NOMO-1 treated with DMSO at 0.1 percent for 48 hours (cell line): ENCODE results near the gene GHDC.
"Not testable (repeated sequence)": the region's sequence is repeated elsewhere in the genome, so short reads cannot be mapped to it uniquely, and the experiment has no call there.

Source experiments
- DNase-seq: peaks from one replicate; lab custom pipeline; 2025; ENCODE audit not compliant: unreplicated experiment; lab: John Stamatoyannopoulos, UW

The GHDC gene

GRCh38 chr17:42159796-42160530, 34.3 kb downstream of the GHDC start:
- no peak for DNase-seq

GRCh38 chr17:42155614-42156045, 38.7 kb downstream of the GHDC start:
- no peak for DNase-seq

DNA sequence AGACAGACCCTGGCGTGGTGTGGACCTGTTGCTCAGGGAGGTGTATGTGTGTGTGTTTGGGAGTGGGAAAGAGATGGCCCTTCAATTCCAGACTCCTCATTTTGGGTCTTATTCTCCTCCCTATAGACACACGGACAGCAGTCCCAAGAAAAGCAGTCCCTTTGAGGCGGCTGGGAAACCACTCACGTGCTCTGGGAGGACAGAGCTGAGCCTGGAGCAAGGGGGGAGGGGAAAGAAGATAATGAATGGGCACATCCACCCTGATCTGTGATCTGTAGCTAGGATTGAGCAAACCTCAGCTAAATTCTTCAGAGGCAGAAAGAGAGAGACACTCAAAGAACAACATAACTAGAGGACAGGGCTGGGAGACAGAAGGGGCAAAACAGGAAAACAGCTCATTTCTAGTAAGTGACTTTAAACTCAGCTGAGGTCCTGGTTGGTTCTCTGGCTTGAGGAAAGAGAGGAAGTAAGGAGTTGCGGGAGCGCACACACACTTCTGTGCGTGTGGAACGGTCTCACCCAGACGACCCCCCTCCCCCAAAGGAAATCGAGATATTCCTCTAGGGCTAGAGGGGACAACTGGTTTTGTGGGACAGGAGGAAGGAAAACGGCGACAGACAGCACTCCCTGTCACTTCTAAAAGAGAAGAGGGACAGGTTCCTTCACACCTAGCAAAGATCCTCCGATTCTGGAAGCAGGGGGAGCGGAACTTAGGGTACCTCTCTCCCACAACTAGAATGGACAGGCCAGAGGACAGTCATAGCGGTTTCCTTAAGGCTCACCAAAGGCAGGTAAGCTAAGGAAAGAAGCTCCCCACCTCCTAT, 40.2 kb downstream of the GHDC start:
- DNase-seq = peak; percentile 44

DNA sequence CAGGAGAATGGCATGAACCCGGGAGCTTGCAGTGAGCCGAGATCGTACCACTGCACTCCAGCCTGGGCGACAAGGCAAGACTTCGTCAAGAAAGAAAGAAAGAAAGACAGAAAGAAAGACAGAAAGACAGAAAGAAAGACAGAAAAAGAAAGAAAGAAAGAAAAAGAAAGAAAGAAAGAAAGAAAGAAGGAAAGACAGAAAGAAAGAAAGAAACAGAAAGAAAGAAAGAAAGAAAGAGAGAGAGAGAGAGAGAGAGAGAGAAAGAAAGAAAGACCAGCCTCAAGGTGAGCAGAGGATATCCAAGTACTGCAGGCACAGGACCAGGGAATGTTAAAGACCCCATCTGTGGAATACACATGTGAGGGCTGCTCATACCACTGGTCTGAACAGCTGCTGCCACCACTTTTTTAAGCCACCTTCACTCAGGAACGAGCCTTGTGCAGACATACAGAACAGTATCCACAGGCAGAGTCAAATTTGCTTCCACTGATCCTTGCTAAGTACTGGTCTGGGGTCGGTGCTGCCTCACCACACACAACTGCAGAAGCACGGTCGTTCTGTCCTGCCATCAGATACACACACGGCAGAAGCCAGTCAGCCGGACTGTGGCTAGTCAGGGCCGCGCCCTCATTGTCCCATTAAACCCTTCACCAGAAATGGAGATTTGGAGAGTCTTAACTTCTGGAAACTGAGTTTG, 47.2 kb downstream of the GHDC start:
- DNase-seq = no peak

DNA sequence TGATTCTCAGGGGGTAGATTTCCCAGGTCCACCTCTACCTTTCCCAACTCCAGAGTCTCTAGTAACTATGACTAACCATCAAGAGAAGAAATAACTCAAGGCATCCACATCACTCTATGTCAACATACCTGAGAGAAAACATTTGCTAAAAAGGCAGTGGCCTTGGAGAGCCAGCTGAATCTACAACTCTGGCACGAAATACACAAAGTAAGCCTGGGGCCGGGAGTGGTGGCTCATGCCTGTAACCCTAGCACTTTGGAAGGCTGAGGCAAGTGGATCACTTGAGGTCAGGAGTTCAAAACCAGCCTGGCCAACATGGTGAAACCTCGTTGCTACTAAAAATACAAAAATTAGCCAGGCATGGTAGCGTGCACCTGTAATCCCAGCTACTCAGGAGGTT, 51.2 kb downstream of the GHDC start:
- DNase-seq = not testable (repeated sequence)

- DNase-seq = no peak
Measured at GRCh38 chr17:42142371-42142896, 51.9 kb downstream of the GHDC start.

DNA sequence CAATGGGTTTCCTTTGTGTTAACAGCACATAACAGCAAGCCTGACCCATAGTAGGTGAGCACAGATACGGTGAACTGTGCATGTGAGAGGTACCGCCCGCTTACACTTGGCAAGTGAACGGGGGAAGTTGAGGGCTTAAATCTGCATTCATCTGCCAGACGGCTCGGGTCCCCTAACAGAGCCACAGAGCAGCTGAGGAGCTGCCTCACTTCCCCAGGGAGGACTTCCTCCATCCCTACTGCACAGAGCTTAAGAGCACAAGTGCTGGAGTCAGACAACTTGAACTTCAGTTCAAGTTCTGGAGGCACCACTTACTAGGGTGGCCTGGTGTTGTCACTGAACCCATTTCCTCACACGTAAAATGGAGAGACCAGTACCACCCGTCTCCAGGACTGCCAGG, 52.9 kb downstream of the GHDC start:
- no peak for DNase-seq

- not testable (repeated sequence) for DNase-seq
Measured at GRCh38 chr17:42140690-42141089, 53.6 kb downstream of the GHDC start.
